ENCODE results near the gene GOLIM4. TPM values are rescaled to one million over a fixed set of nuclear protein-coding genes. Genes with fewer than 3 reads are reported as not detected.

GOLIM4 gene
- total and polyA plus RNA-seq, 2 of the 13 experiments (the other 11 are each of a cell fraction or from before 2014, with no cell fraction given), result 10.9 to 47.7 TPM

- TF ChIP-seq NR2F6 (IDR thresholded peaks at IDR 0.05) (no peak), NR2F6 (CRISPR knock-in tag; IDR thresholded peaks at IDR 0.05) (no peak), RXRA (CRISPR knock-in tag; IDR thresholded peaks at IDR 0.05) (no peak), YEATS4 (CRISPR knock-in tag; IDR thresholded peaks at IDR 0.05; ENCODE audit: borderline replicate concordance) (no peak), GATA4 (IDR thresholded peaks at IDR 0.05; ENCODE audit: borderline replicate concordance, low read depth) (no peak), HBP1 (CRISPR knock-in tag; IDR thresholded peaks at IDR 0.05; ENCODE audit: low read depth) (no peak), TRAFD1 (CRISPR knock-in tag; IDR thresholded peaks at IDR 0.05; ENCODE audit: borderline replicate concordance) (no peak), GATAD1 (CRISPR knock-in tag; IDR thresholded peaks at IDR 0.05) (no peak), CENPBD1 (CRISPR knock-in tag; IDR thresholded peaks at IDR 0.05; ENCODE audit: borderline replicate concordance, low read depth) (no peak), ZNF670 (CRISPR knock-in tag; IDR thresholded peaks at IDR 0.05; ENCODE audit: borderline replicate concordance) (no peak), EEA1 (CRISPR knock-in tag; IDR thresholded peaks at IDR 0.05; ENCODE audit: borderline replicate concordance) (no peak), MTF2 (CRISPR knock-in tag; IDR thresholded peaks at IDR 0.05; ENCODE audit: borderline replicate concordance) (no peak), GABPB1 (CRISPR knock-in tag; IDR thresholded peaks at IDR 0.05) (no peak), JUND (CRISPR knock-in tag; IDR thresholded peaks at IDR 0.05) (no peak)
- peaks cover 30% of the 10 kb centered on the region for H3K79me2 ChIP-seq (ENCODE audit: insufficient read depth, low read length)
- no peaks in the 10 kb centered on the region for H3K27me3 ChIP-seq (ENCODE audit: control insufficient read depth in 1 of 2, insufficient read depth in 2 of 2, low read length in 2 of 2)
- no TSS peak for BruUV-seq (replicated peaks)
- H3K4me1 ChIP-seq (ENCODE audit: insufficient read depth, low read length), result no peaks in the 10 kb centered on the region
- H3K27ac ChIP-seq (ENCODE audit: extremely low read length, insufficient read depth, low read length), result no peak overlapping the region
- DNase-seq (ENCODE audit: low spot score) (no peak), FAIRE-seq (no peak), ATAC-seq (no peak)
- POLR2A ChIA-PET, result no interaction called here
- H3K9me3 ChIP-seq (ENCODE audit: low read length), result no peaks in the 10 kb centered on the region
- intact Hi-C loops (cut with micrococcal nuclease; ENCODE audit: unreplicated experiment), result loop anchor here (5.0 to 10.0 kb wide), 2 partner anchors 645 to 798 kb away; no protein-coding TSS in a partner anchor
- H4K20me1 ChIP-seq (ENCODE audit: insufficient read depth, low read length), result 0 out of 2 replicates have a peak, but pooled peaks cover 5% of the 10 kb centered on the region
- H3K36me3 ChIP-seq (replicated peaks in 1 of 2; ENCODE audit: control insufficient read depth in 1 of 2, insufficient read depth in 2 of 2, low read length in 2 of 2), result peaks cover 0 to 2% of the 10 kb centered on the region in 2 experiments; a peak in 1 of 5 replicates
- in situ Hi-C loops (cut with HindIII; ENCODE audit: extremely low pct_ligation_motif_present, low pct_unique_long_range_greater_than_20kb), result no loop called here
- WGBS (ENCODE audit: low lambda C conversion rate), result 86% methylated on average over 6 of the region's 6 CpGs
- CTCF ChIA-PET (ENCODE audit: low intra/inter-chr PET ratio, low total read pairs), result interaction anchor here (4.2 kb wide), 1 partner anchor 116 kb away, joined by 117 read pairs; no protein-coding TSS in a partner anchor
- H3K4me3 ChIP-seq (replicated peaks in 1 of 3; ENCODE audit: insufficient read depth in 1 of 3, low read depth in 2 of 3, low read length in 3 of 3), result no peak overlapping the region
- H2AFZ ChIP-seq (ENCODE audit: low read length), result no peak overlapping the region
- H3K4me2 ChIP-seq (ENCODE audit: low read depth, low read length), result no peak overlapping the region
- H3K9ac ChIP-seq (ENCODE audit: insufficient read depth, low read depth, low read length), result no peak overlapping the region
Measured at GRCh38 chr3:168049367-168049974, 46.3 kb downstream of the GOLIM4 start.

Measured in HepG2 (cell line).